HepG2 (cell line): ENCODE results near the gene CSNK2A1.

ENCODE experiments used
- CEBPB ChIP-seq: IDR thresholded peaks from 2 replicates; pipeline ENCODE4 v1.6.1; 2011; ENCODE audit warnings: low read depth, low read length, improper control_type of control experiment, borderline replicate concordance
- CHD2 ChIP-seq: IDR thresholded peaks from 2 replicates; pipeline ENCODE4 v1.6.1; 2011; ENCODE audit warnings: low read depth, low read length, improper control_type of control experiment
- NBN ChIP-seq: fragments of 450-650 bp; conservative IDR thresholded peaks from 2 replicates; pipeline ENCODE4 v1.6.1; 2017
- TBX2 ChIP-seq: sonication (generic); formaldehyde crosslinking; IDR thresholded peaks from 2 replicates; pipeline ENCODE4 v1.5.0; 2020; ENCODE audit warnings: missing genetic modification reagents, mild to moderate bottlenecking, borderline replicate concordance
- YY1 ChIP-seq: IDR thresholded peaks from 2 replicates; pipeline ENCODE4 v1.6.1; 2011; ENCODE audit warnings: low read length, low read depth, moderate library complexity, mild to moderate bottlenecking; ENCODE audit not compliant: insufficient read depth, insufficient replicate concordance
- ZBTB44 ChIP-seq: sonication (generic); formaldehyde crosslinking; IDR thresholded peaks from 2 replicates; pipeline ENCODE4 v1.4.0; 2020; ENCODE audit warnings: missing genetic modification reagents
- ZNF577 ChIP-seq: sonication (generic); formaldehyde crosslinking; IDR thresholded peaks from 2 replicates; pipeline ENCODE4 v1.4.0; 2020; ENCODE audit warnings: mild to moderate bottlenecking, low read depth, missing genetic modification reagents, borderline replicate concordance

- no peak for TF ChIP-seq ZNF577
- no peak for TF ChIP-seq ZBTB44 (CRISPR knock-in tag)
- no peak for TF ChIP-seq TBX2 (CRISPR knock-in tag)
- no peak for TF ChIP-seq CEBPB
- no peak for TF ChIP-seq NBN
- TF ChIP-seq CHD2: no peak
- TF ChIP-seq YY1: no peak
These were observed 25.3 kb upstream of the CSNK2A1 start for GRCh38 chr20:568673-569415.
